HepG2 (cell line): ENCODE measurements around the gene VSX1. TPM values are rescaled to one million over a fixed set of nuclear protein-coding genes. Genes with fewer than 3 reads are reported as not detected.

Experiments used
- ATF1 ChIP-seq: IDR thresholded peaks from 2 replicates; pipeline ENCODE4 v1.6.1; 2016; ENCODE audit warnings: mild to moderate bottlenecking, control low read depth
- ATF6 ChIP-seq: sonication (generic); formaldehyde crosslinking; conservative IDR thresholded peaks from 2 replicates; pipeline ENCODE4 v1.4.0; 2020; ENCODE audit warnings: missing genetic modification reagents
- CBX5 ChIP-seq: sonication (generic); formaldehyde crosslinking; IDR thresholded peaks from 2 replicates; pipeline ENCODE4 v1.4.0; 2020; ENCODE audit warnings: missing genetic modification reagents, borderline replicate concordance
- CENPX ChIP-seq: sonication (generic); formaldehyde crosslinking; IDR thresholded peaks from 2 replicates; pipeline ENCODE4 v1.9.0; 2021; ENCODE audit warnings: mild to moderate bottlenecking, missing genetic modification reagents, moderate library complexity
- FOXJ3 ChIP-seq: sonication (generic); formaldehyde crosslinking; IDR thresholded peaks from 2 replicates; pipeline ENCODE4 v1.4.0; 2020; ENCODE audit warnings: missing genetic modification reagents, mild to moderate bottlenecking, borderline replicate concordance
- JDP2 ChIP-seq: sonication (generic); formaldehyde crosslinking; IDR thresholded peaks from 2 replicates; pipeline ENCODE4 v1.8.1; 2022; ENCODE audit warnings: missing genetic modification reagents, borderline replicate concordance
- NFE2 ChIP-seq: sonication (generic); formaldehyde crosslinking; IDR thresholded peaks from 2 replicates; pipeline ENCODE4 v1.4.0; 2020; ENCODE audit warnings: missing genetic modification reagents
- PPARG ChIP-seq: conservative IDR thresholded peaks from 2 replicates; pipeline ENCODE4 v1.6.1; 2016; ENCODE audit warnings: missing biosample characterization, missing genetic modification reagents
- RFXANK ChIP-seq: IDR thresholded peaks from 2 replicates; pipeline ENCODE4 v1.6.1; 2016
- SAP130 ChIP-seq: IDR thresholded peaks from 2 replicates; pipeline ENCODE4 v1.6.1; 2016; ENCODE audit warnings: low read depth
- SP4 ChIP-seq: sonication (generic); formaldehyde crosslinking; IDR thresholded peaks from 2 replicates; pipeline ENCODE4 v1.8.1; 2023; ENCODE audit warnings: mild to moderate bottlenecking, missing genetic modification reagents
- ZC3H4 ChIP-seq: sonication (generic); formaldehyde crosslinking; IDR thresholded peaks from 2 replicates; pipeline ENCODE4 v1.4.0; 2020; ENCODE audit warnings: missing genetic modification reagents, borderline replicate concordance
- ZNF124 ChIP-seq: sonication (generic); formaldehyde crosslinking; IDR thresholded peaks from 2 replicates; pipeline ENCODE4 v1.4.0; 2020; ENCODE audit warnings: missing genetic modification reagents
- ZNF564 ChIP-seq: sonication (generic); formaldehyde crosslinking; IDR thresholded peaks from 2 replicates; pipeline ENCODE4 v1.8.1; 2023; ENCODE audit warnings: mild to moderate bottlenecking, missing genetic modification reagents
- polyA plus RNA-seq, 8 experiments: library from polyadenylated mRNA; depleted of rRNA in 3 of 8; stranded (reverse) in 7 of 8; unstranded in 1 of 8; fragments of >200 nt; fragmentation: Illumina TruSeq in 4 of 8; extraction: Trizol in 4 of 8; gene quantifications; 2 replicates each; pipeline versions ENCODE4 v1.2.1 to v1.2.3, GENCODE V29; 2011 to 2016; ENCODE audit warnings: low read depth in 4 of 8, missing spikeins in 1 of 8, mixed read lengths in 1 of 8; ENCODE audit not compliant: insufficient read depth in 1 of 8
- total RNA-seq, 5 experiments: library from RNA; depleted of rRNA; stranded (reverse); fragments of >200 nt; fragmentation: Illumina TruSeq; extraction: Trizol; gene quantifications; 2 replicates each; pipeline ENCODE4 v1.2.3, GENCODE V29; 2016; ENCODE audit warnings: low read depth in 1 of 5
- TF ChIP-seq, protein P1 (sequence below), 2 experiments: sonication (generic) in 1 of 2; formaldehyde crosslinking in 1 of 2; IDR thresholded peaks; 2 replicates each; pipeline versions ENCODE4 v1.4.0 to v1.6.1; 2016 to 2020; ENCODE audit warnings: borderline replicate concordance in 1 of 2, low read depth in 1 of 2, mild to moderate bottlenecking in 1 of 2, missing genetic modification reagents in 1 of 2
- TF ChIP-seq, protein P2 (sequence below): sonication (generic); formaldehyde crosslinking; IDR thresholded peaks from 2 replicates; pipeline ENCODE4 v1.8.1; 2023; ENCODE audit warnings: mild to moderate bottlenecking, missing genetic modification reagents
- TF ChIP-seq, protein P3 (sequence below): sonication (generic); formaldehyde crosslinking; IDR thresholded peaks from 2 replicates; pipeline ENCODE4 v1.4.0; 2020; ENCODE audit warnings: mild to moderate bottlenecking, missing genetic modification reagents, borderline replicate concordance
- TF ChIP-seq, protein P4 (sequence below): sonication (generic); formaldehyde crosslinking; conservative IDR thresholded peaks from 2 replicates; pipeline ENCODE4 v1.8.1; 2023; ENCODE audit warnings: missing genetic modification reagents

The VSX1 gene
- total and polyA plus RNA-seq, 2 of the 13 experiments (the other 11 are each of a cell fraction or from before 2014, with no cell fraction given), result 0.04 TPM; not detected in 1

DNA sequence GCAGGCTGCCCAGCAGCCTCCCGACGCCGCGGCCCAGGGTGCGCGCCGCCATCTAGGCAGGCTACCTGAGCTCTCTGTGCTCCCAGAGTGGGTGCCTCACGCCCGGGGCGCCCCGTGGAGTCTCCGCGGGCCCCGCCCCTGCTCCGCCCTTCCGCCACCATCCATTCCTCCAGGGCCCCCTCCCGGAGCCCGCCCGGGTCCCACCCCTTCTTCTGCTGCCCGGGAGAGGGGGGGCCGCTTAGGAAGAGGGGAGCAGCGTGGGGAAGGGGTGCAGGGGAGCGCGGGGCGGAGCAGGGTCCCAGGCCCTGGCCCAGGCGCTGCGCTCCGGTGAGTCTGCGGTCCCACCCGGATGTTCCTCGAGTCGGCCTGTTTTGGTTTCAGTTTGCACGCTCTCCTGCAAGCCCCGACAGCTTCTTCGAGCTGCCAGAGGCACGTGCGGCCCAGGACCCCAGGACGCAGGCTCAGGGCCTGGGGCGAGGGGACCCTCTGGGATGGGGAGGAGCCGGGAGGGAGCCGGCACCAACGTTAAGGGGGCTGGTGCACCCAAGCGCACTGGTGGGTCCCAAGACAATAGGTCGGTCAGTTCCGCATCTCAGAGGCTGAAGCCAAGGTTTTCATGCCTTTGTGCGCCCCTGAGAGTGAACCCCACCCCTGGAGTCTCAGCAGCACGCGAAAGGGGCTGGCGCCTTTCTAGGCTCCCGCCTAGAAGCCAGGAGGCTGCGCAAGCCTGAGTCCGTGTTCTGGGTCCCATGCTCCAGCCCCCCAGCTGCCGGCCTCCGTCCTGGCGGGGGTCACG is 23.7 kb downstream of the VSX1 start, which contains the start of gene ACSS1 (continued):
- TF ChIP-seq, protein P1, sequence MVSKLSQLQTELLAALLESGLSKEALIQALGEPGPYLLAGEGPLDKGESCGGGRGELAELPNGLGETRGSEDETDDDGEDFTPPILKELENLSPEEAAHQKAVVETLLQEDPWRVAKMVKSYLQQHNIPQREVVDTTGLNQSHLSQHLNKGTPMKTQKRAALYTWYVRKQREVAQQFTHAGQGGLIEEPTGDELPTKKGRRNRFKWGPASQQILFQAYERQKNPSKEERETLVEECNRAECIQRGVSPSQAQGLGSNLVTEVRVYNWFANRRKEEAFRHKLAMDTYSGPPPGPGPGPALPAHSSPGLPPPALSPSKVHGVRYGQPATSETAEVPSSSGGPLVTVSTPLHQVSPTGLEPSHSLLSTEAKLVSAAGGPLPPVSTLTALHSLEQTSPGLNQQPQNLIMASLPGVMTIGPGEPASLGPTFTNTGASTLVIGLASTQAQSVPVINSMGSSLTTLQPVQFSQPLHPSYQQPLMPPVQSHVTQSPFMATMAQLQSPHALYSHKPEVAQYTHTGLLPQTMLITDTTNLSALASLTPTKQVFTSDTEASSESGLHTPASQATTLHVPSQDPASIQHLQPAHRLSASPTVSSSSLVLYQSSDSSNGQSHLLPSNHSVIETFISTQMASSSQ (IDR thresholded peaks at IDR 0.05; ENCODE audit: low read depth), result no peak
- TF ChIP-seq, protein P1 (CRISPR knock-in tag; IDR thresholded peaks at IDR 0.05; ENCODE audit: borderline replicate concordance), result peak; percentile 46; the same call in 1 of the 2 replicates
- TF ChIP-seq ATF6 (CRISPR knock-in tag), result no peak
- TF ChIP-seq, protein P2, sequence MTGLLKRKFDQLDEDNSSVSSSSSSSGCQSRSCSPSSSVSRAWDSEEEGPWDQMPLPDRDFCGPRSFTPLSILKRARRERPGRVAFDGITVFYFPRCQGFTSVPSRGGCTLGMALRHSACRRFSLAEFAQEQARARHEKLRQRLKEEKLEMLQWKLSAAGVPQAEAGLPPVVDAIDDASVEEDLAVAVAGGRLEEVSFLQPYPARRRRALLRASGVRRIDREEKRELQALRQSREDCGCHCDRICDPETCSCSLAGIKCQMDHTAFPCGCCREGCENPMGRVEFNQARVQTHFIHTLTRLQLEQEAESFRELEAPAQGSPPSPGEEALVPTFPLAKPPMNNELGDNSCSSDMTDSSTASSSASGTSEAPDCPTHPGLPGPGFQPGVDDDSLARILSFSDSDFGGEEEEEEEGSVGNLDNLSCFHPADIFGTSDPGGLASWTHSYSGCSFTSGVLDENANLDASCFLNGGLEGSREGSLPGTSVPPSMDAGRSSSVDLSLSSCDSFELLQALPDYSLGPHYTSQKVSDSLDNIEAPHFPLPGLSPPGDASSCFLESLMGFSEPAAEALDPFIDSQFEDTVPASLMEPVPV (CRISPR knock-in tag), result no peak
- TF ChIP-seq ZC3H4 (CRISPR knock-in tag), result no peak
- TF ChIP-seq ZNF564 (CRISPR knock-in tag), result no peak
- TF ChIP-seq SAP130 (CRISPR knock-in tag), result no peak
- TF ChIP-seq FOXJ3 (CRISPR knock-in tag), result 0 out of 2 replicates have a peak, but pooled peaks have one; percentile 50
- TF ChIP-seq, protein P3, sequence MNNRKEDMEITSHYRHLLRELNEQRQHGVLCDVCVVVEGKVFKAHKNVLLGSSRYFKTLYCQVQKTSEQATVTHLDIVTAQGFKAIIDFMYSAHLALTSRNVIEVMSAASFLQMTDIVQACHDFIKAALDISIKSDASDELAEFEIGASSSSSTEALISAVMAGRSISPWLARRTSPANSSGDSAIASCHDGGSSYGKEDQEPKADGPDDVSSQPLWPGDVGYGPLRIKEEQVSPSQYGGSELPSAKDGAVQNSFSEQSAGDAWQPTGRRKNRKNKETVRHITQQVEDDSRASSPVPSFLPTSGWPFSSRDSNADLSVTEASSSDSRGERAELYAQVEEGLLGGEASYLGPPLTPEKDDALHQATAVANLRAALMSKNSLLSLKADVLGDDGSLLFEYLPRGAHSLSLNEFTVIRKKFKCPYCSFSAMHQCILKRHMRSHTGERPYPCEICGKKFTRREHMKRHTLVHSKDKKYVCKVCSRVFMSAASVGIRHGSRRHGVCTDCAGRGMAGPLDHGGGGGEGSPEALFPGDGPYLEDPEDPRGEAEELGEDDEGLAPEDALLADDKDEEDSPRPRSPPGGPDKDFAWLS (CRISPR knock-in tag), result 0 out of 2 replicates have a peak, but pooled peaks have one; percentile 35
- TF ChIP-seq CENPX (CRISPR knock-in tag), result no peak
- no peak for TF ChIP-seq ZNF124
- TF ChIP-seq SP4 (CRISPR knock-in tag), result no peak
- no peak for TF ChIP-seq ATF1 (CRISPR knock-in tag)
- TF ChIP-seq, protein P4, sequence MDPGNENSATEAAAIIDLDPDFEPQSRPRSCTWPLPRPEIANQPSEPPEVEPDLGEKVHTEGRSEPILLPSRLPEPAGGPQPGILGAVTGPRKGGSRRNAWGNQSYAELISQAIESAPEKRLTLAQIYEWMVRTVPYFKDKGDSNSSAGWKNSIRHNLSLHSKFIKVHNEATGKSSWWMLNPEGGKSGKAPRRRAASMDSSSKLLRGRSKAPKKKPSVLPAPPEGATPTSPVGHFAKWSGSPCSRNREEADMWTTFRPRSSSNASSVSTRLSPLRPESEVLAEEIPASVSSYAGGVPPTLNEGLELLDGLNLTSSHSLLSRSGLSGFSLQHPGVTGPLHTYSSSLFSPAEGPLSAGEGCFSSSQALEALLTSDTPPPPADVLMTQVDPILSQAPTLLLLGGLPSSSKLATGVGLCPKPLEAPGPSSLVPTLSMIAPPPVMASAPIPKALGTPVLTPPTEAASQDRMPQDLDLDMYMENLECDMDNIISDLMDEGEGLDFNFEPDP (CRISPR knock-in tag), result no peak
- TF ChIP-seq RFXANK (CRISPR knock-in tag), result no peak
- TF ChIP-seq CBX5 (CRISPR knock-in tag), result 0 out of 2 replicates have a peak, but pooled peaks have one; percentile 16
- TF ChIP-seq PPARG (CRISPR knock-in tag), result no peak
- no peak for TF ChIP-seq NFE2 (CRISPR knock-in tag)
- TF ChIP-seq JDP2 (CRISPR knock-in tag), result no peak
